Nephron (organoid): ENCODE results near the gene TXNRD3.

Source experiments
- H3K27ac Mint-ChIP-seq, 3 experiments: 2 replicates each; pipeline ENCODE4 v1.8.0; 2020; ENCODE audit warnings: mixed read lengths in 3 of 3, mild to moderate bottlenecking in 2 of 3, moderate library complexity in 1 of 3
- H3K27me3 Mint-ChIP-seq: 2 replicates; pipeline ENCODE4 v1.8.0; 2021; ENCODE audit warnings: low read depth, mild to moderate bottlenecking, moderate library complexity, mixed read lengths
- H3K36me3 Mint-ChIP-seq: 2 replicates; pipeline ENCODE4 v1.8.0; 2020; ENCODE audit warnings: low read depth, mixed read lengths
- H3K4me1 Mint-ChIP-seq: 2 replicates; pipeline ENCODE4 v1.8.0; 2020; ENCODE audit warnings: mixed read lengths
- H3K4me3 Mint-ChIP-seq, 3 experiments: 2 replicates each; pipeline ENCODE4 v1.8.0; 2020; ENCODE audit warnings: mild to moderate bottlenecking in 3 of 3, mixed read lengths in 3 of 3, moderate library complexity in 2 of 3
- H3K9me3 Mint-ChIP-seq: 2 replicates; pipeline ENCODE4 v1.8.0; 2020; ENCODE audit warnings: mixed read lengths
- CTCF ChIP-seq, 3 experiments: fragments of 200-600 bp; sonication (generic); IDR thresholded peaks; one replicate each; pipeline ENCODE4 v1.5.0; 2021; ENCODE audit warnings: antibody characterized with exemption in 3 of 3; ENCODE audit not compliant: unreplicated experiment in 3 of 3

The TXNRD3 gene

DNA sequence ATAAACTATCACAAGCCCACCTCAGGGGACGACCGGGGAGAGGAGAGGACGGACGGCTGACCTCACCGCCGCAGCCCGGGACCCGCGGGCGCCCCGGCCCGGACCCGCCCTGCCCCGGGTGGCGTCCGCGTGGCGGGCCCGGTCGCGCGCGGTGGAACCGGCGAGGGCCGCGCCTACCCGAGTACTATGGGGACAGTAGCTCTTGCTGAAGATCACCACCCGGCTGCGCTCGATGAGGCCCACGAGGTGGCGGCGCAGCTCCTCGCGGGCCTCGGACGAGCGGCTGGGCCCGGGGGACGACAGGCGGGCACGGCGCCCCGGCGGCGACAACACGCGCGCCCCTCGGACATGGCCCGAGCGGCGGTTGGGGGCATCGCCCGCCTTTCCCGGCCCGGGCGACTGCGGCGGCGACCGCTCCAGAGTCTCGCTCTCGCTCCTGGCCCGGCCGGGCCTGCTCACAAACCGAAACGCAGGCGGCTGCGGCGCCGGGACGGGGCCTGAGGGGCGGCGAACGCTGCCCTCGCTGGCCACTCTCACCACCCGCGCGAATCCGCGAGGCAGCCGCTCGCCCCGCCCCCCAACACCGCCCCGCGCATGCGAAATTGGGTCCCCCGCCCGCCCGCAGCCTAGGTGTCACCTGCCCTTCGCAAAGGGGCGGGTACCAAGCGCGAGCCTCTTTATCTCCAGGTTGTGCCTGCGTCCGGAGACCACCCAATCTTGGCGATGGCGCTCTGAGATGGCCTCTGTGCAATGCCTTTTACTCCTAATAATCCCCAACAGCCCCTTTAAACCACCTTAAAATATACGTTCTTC lies at the start of gene TXNRD3:
Gene TXNRD3, minus strand, starts transcription at position 554 of the 813 bp plus-strand sequence.
- H3K27me3 Mint-ChIP-seq, result peaks cover 24% of the 10 kb centered on the region
- peak within 1 kb of the TSS; percentile 91 to 96 (median 96) for H3K4me3 Mint-ChIP-seq
- peaks cover 4% of the 10 kb centered on the region for H3K9me3 Mint-ChIP-seq
- H3K27ac Mint-ChIP-seq, result peak within 1 kb of the TSS; percentile 64 to 91 (median 80)
- TF ChIP-seq CTCF (IDR thresholded peaks at IDR 0.05; ENCODE audit: unreplicated experiment in 3 of 3), result peak in 1 of 3 experiments; percentile 23
- peaks cover 4% of the 10 kb centered on the region for H3K36me3 Mint-ChIP-seq
- peaks cover 8% of the 10 kb centered on the region for H3K4me1 Mint-ChIP-seq

DNA sequence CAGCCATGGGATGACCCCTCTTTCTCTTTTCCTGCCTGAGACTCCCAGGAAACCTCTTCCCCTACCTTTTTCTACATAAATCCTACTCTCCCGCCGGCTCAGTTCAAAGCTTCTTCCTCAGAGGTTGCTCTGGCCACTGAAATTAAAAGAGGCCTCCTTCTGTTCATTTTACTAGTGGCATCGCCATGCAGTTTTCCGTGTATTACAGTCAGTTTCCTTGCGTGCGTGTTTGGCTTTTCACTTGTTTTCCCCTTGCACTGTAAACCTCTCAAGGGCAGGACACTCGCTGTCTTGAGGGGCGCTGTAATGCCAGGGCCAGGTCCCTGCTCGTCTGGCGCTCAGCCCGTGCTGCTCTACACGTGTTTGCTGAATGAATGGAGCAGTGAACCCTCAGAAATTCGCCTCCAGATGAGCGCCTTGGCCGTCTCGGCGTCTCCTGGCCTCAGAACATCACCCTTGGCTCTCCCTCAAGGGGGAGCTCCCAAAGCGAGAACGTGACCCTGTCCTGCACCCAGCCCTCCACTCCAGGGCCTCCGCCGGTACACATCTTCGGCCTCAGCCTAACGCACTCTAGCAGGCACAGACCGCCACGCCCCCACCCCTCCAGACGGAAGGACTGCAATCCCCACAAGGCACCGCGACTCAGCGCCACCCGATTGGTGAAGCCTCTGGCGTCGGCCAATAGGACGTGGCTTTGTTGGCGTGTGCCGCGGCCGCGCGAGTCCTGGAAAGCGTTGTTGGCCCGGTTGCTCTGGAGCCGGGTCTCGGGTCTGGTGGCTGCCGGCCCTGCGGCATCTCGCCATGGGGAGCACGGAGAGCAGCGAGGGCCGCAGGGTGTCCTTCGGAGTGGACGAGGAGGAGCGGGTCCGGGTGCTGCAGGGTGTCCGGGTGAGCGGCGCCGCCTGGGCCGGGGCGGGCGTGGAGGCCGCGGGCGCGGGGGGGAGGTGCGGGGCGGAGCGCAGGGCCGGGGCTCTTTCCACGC lies 48.9 kb upstream of the TXNRD3 start, which contains the start of gene CHCHD6:
Gene CHCHD6, plus strand, starts transcription at position 729 of the 982 bp plus-strand sequence. Its CDS starts 73 bp downstream, at position 802.
- Mint-ChIP-seq H3K4me1 (peaks cover 22% of the 10 kb centered on the region), H3K9me3 (peaks cover 4% of the 10 kb centered on the region), H3K4me3 (peak within 1 kb of the TSS; percentile 89 to 96 (median 95)), H3K27me3 (peaks cover 13% of the 10 kb centered on the region), H3K27ac (peak within 1 kb of the TSS in 1 of 3 experiments; percentile 9), H3K36me3 (peaks cover 13% of the 10 kb centered on the region)
- peak in 1 of 3 experiments; percentile 5 for TF ChIP-seq CTCF (IDR thresholded peaks at IDR 0.05; ENCODE audit: unreplicated experiment in 3 of 3)

- H3K27me3 Mint-ChIP-seq, result peaks cover 25% of the 10 kb centered on the region
- peaks cover 4% of the 10 kb centered on the region for H3K9me3 Mint-ChIP-seq
- peaks cover 13% of the 10 kb centered on the region for H3K4me1 Mint-ChIP-seq
- H3K4me3 Mint-ChIP-seq, result no peak overlapping the region
- no peak for TF ChIP-seq CTCF (IDR thresholded peaks at IDR 0.05; ENCODE audit: unreplicated experiment in 3 of 3)
- no peak overlapping the region for H3K27ac Mint-ChIP-seq
- H3K36me3 Mint-ChIP-seq, result no peaks in the 10 kb centered on the region
Measured at GRCh38 chr3:126699011-126699410, 44.1 kb upstream of the TXNRD3 start.

GRCh38 chr3:126696701-126697267 lies 41.9 kb upstream of the TXNRD3 start:
- Mint-ChIP-seq H3K9me3 (peaks cover 4% of the 10 kb centered on the region), H3K4me1 (no peaks in the 10 kb centered on the region), H3K4me3 (no peak overlapping the region), H3K27me3 (peaks cover 20% of the 10 kb centered on the region), H3K36me3 (no peaks in the 10 kb centered on the region), H3K27ac (no peak overlapping the region)
- no peak for TF ChIP-seq CTCF (IDR thresholded peaks at IDR 0.05; ENCODE audit: unreplicated experiment in 3 of 3)

- Mint-ChIP-seq H3K27ac (no peak overlapping the region), H3K36me3 (no peaks in the 10 kb centered on the region), H3K4me1 (no peaks in the 10 kb centered on the region), H3K9me3 (no peaks in the 10 kb centered on the region), H3K27me3 (peaks cover 20% of the 10 kb centered on the region), H3K4me3 (no peak overlapping the region)
- TF ChIP-seq CTCF (IDR thresholded peaks at IDR 0.05; ENCODE audit: unreplicated experiment in 3 of 3), result no peak
Measured at GRCh38 chr3:126693921-126694320, 39.0 kb upstream of the TXNRD3 start.
